Measurements from ENCODE around the gene ANTXR2.
"Not testable (repeated sequence)": the region's sequence is repeated elsewhere in the genome, so short reads cannot be mapped to it uniquely, and the experiment has no call there.

The ANTXR2 gene

DNA sequence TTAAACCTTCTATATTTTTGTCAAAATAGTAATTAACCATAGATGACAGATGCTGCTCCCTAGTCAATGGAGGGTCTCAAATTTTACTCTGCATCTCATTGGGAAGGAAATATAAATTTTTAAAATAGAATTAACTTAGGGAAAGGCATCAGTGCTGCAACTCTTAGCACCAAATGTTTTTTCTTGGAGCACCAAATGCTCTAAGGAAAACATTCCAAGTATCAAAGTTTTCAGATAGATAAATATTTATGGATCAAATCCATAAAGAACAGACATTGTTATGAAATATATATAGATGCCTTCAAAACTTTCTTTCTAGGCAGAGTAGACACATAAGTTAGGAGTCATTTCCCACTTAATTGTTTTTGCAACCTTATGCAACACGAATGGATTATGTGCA is 168.7 kb downstream of the ANTXR2 start:
- DNase-seq, result no peak

- DNase-seq, result no peak
These were observed 172.8 kb downstream of the ANTXR2 start for GRCh38 chr4:79900182-79900581.

GRCh38 chr4:79899481-79899880 is 173.5 kb downstream of the ANTXR2 start:
- DNase-seq, result no peak

DNA sequence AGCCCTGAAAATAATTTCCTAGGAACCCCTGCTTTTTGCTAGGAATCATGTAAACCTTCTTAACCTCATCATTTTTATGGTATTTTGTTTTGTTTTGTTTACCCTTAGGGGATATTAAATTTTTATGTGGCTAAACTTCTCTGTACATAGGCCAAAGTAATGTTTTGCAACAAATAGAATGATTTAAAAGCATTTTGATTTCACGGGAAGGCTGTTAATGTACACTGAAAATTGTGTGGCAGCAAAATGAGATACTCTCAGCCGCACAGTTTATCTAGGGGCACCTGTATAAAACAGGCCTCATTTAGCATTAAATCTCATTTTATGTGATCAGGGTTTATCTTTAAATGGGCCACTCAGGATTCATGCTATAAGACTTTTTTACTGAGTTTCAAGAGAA is 175.0 kb downstream of the ANTXR2 start:
- no peak for DNase-seq

DNA sequence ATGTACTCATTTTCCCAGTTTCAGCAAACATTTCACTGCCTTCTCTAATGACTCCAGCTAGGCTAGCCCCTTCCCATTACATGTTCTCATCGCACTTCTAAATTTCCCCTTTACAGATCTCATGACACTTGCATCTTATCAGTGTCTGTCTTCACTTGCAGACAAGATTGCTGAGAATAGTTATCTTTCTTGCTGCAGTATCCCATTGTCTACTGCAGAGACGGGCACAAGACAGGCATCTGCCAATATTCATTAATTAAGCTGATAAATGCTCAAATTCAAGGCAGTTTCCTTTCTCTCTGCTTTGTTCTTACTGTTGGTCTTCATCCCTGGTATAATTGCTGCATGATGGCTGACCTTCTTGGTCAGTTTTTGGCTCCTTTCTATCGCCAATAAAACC is 175.9 kb downstream of the ANTXR2 start:
- no peak for DNase-seq

DNA sequence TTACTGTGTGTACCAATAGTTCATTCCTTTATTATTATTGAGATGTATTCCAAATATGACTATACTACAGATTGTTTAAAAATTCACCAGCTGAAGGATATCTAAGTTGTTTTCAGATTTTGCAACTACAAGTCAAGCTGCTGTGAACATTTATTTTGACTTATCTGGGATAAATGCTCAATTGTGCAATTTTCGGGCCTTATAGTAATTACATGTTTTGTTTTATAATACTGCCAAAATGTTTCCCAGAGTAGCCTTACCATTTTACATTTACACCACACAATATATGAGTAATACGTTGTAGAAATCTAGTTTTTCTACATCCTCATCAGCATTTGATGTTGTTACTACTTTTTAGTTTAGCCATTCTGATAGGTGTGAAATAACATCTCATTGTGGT is 179.6 kb downstream of the ANTXR2 start:
- DNase-seq, result no peak

DNA sequence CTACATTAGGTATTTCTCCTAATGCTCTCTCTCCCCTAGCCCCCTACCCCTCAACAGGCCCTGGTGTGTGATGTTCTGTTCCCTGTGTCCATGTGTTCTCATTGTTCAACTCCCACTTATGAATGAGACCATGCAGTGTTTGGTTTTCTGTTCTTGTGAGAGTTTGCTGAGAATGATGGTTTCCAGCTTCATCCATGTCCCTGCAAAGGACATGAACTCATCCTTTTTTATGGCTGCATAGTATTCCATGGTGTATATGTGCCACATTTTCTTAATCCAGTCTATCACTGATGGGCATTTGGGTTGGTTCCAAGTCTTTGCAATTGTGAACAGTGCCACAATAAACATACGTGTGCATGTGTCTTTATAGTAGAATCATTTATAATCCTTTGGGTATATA is 184.0 kb downstream of the ANTXR2 start:
- DNase-seq, result not testable (repeated sequence)

DNA sequence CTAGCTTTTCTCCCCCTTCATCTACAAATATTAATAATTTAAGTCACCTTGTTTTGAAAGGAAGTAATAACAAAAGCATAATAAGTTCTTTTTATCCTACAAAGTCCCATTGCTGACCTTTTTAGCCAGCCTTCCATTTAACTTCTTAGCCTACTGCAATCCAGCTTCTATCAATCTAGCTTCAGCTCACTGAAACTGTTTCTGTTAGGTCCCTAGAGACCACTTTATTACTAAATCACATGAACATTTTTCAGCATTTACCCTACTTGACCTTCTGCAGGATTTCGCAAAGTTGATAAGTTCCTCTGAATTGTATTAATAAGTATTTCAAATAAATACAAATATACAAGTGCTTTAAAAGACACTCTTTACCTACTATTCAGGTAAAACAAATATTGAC is 186.5 kb downstream of the ANTXR2 start:
- no peak for DNase-seq

GRCh38 chr4:79886021-79886420 is 187.0 kb downstream of the ANTXR2 start:
- DNase-seq, result no peak

DNA sequence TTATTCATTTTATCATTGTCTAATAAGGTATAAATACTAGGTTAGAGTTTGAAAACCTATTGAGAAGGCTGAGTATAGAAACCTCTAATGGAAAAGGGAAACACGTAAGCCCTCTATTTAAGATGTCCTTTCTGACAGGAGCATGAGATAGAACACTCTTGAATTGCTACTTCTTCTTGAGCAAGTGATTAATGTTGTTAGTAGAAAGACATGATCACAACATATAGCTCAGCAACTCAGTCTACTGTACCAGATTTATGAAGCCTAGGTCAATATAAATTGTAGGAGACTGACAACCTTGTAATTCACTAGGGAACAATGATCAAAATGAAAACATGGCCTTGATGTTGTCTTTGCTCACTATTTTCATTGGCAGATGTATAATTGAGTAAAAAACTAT is 189.7 kb downstream of the ANTXR2 start:
- DNase-seq, result no peak

- DNase-seq, result no peak
These were observed 190.2 kb downstream of the ANTXR2 start for GRCh38 chr4:79882806-79883205.

- no peak for DNase-seq
These were observed 191.6 kb downstream of the ANTXR2 start for GRCh38 chr4:79881407-79881806.

GRCh38 chr4:79877511-79877910 is 195.5 kb downstream of the ANTXR2 start:
- no peak for DNase-seq

DNA sequence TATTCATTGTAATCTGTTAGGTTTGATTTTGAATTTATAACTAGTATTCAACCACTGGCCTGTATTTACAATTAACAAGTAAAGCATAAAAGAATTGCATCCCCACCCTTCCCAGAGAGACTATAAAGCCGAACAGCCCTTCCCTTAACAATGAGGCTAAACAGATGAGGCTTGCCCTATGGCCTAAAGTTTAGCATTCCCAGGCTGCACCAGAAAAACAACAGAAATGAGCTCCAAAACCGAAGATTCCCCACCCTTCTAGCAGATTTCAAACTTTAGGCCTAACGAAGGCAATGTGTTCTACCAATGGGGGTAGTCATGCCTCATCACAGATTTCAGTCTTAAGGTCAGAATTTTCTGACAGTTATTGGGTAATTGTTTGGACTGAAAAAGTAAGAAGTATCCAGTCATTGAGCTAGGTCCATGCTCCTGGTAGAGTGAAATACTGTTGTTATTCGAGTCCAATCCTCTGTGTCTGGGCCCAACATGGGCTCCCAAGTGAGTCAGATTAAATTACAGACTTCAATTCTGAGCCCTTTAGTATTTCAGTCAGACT is 197.6 kb downstream of the ANTXR2 start:
- DNase-seq, result no peak

GRCh38 chr4:79874197-79874596 is 198.8 kb downstream of the ANTXR2 start:
- DNase-seq, result no peak

DNA sequence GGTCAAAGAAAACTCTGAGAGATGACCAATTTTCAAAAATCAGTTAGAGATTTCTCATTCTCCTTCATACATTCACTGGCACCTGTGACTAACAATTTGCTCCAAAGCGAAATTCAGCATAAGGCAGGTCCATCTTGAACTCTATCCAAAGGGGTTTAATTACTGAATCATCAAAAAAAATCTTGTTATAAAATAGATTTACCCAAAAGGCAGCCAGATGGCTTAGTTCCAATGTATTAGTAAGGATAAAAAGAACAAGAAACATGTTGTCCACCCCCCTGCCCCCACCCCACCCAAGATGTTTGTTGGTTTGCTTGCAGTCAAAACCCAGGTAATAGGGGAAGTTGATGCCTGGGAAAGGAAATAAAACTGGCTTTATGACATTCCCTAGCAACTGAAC is 200.3 kb downstream of the ANTXR2 start:
- no peak for DNase-seq

DNA sequence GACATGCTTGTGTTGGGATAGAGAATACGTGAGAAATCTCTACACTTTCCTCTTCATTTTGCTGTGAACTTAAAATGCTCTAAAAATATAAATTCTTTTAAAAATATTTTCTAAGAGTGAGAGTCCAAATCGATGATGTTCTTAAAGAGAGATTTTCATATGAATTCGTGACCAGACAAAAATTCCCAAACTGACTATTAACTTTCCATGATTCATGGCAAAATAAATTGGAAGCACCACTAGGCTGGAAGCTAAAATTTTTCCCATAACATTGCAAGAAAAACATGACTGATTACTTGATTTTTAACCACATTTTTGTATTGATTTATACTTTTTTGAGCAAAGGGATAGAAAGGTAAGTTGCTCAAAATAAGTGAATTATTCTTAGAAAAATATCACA is 201.1 kb downstream of the ANTXR2 start:
- DNase-seq, result no peak

- peak; percentile 41 for DNase-seq
These were observed 203.3 kb downstream of the ANTXR2 start for GRCh38 chr4:79869597-79870237.

GRCh38 chr4:79865201-79865597 is 207.8 kb downstream of the ANTXR2 start:
- no peak for DNase-seq

DNA sequence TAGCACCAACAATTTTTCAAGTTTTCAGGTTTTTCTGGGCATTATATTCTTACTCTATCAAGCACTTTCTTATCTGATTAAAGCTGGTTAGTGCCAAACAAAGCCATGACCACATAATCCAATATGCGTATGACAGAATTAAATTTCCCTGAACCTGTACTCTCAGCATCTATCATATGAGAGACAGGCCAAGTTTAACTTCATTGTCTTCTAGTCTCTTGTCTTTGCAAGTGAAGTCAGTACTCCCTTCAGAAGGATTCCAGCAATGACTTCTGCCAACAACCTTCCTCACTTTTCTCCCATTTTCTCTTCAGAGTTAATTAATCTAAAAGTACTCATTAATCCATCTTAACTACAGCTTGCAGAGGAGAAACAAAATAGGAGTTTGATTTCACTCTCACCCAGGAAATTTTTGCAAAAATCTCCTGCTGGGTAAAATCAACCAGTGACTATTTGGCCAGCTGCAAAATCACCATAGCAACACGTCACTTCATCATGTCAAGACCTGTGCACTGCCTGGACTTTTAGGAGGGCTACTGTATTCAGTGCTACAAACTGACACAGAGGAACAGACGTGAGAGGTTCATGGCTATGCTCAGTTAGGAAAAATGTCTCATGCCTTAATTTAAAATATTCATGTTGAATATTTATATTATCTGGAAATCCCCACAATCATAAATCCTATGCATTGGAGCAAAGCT is 208.4 kb downstream of the ANTXR2 start:
- DNase-seq, result peak; percentile 73

GRCh38 chr4:79863333-79863732 is 209.7 kb downstream of the ANTXR2 start:
- DNase-seq, result no peak

DNA sequence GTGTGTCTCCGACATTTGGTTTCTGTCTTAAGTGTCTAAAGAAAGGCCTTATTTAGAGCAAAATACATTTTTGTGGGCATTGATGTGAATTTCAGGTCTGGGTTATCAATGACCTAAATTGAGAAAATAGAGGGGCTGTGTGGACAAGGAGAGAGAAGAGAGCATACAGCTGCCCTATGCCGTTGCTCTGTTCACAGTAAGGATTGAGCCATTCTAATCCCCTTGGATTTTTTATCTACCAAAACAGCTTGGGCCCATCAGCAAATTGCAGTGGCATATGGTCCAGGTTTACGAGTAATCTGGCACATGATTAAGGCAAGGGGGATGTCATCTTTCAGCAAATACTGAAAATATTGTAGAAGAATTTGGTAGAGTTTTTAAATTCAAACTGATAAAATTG is 210.2 kb downstream of the ANTXR2 start:
- DNase-seq, result no peak

- DNase-seq, result no peak
These were observed 215.2 kb downstream of the ANTXR2 start for GRCh38 chr4:79857811-79858210.

- no peak for DNase-seq
These were observed 216.8 kb downstream of the ANTXR2 start for GRCh38 chr4:79856196-79856595.
